ENCODE results near the gene TXNL4B.

The TXNL4B gene

DNA sequence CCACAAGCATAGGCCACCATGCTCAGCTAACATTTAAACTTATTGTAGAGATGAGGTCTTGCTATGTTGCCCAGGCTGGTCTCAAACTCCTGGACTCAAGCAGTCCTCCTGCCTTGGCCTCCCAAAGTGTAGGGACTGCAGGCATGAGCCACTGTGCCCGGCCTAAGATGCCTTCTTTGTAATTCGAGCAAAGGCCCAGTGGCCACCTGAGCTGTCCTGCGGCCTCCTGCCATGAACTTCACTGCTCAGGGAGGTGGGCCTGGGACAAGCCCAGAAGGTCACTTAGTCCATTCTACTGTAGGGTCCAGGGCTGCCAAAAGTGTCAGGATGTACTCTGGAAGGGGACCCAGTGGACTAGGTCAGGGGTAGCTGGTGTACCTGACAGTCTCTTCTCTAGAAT is 30.7 kb upstream of the TXNL4B start:
- no peak overlapping the region for H3K4me3 ChIP-seq (ENCODE audit: low read length)
- no peak for TF ChIP-seq ZNF274 (IDR thresholded peaks at IDR 0.05; ENCODE audit: low read depth, low read length)

- TF ChIP-seq ZNF274 (IDR thresholded peaks at IDR 0.05; ENCODE audit: low read depth, low read length), result no peak
- no peak overlapping the region for H3K4me3 ChIP-seq (ENCODE audit: low read length)
Observed at GRCh38 chr16:72123426-72123825, 30.0 kb upstream of the TXNL4B start.

DNA sequence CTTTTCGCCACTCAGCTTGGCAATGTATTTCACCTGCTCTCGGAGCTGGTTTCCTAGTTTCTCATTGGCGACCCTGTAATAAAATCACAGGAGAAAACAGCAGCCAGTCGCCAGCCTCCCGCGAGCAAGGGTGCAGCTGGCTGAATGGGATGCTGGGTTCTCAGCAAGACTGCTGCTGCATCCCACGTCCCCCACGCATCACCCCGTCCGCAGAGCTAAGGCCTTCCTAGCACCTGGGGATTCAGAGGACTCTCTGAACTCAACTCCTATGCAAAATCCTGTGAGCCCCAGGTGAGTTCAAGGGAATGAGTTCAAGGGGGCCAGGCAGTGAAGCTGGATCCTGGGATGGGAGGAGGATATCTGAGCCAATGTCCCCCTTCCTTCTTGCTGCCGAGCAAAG is 29.5 kb upstream of the TXNL4B start:
- H3K4me3 ChIP-seq (ENCODE audit: low read length), result no peak overlapping the region
- no peak for TF ChIP-seq ZNF274 (IDR thresholded peaks at IDR 0.05; ENCODE audit: low read depth, low read length)

DNA sequence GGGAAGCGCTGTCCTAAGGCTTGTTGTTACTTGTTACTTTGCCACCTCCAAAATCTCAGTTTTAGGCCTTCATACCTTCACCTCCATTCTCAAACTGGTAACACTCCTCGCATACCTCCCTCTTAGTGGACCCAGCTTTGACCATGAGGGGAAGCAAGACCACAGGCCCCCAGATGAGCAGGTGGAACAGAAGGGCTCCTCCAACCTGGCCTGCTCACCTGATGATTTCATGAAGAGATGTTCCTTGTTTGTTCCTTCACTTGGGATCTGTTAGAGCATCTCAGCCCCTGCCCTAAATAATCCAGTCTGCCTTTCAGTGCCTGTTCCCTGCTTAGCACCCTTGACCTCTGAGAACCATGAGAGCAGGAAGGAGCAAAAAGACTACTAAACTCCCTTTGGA is 28.9 kb upstream of the TXNL4B start:
- no peak overlapping the region for H3K4me3 ChIP-seq (ENCODE audit: low read length)
- TF ChIP-seq ZNF274 (IDR thresholded peaks at IDR 0.05; ENCODE audit: low read depth, low read length), result no peak

DNA sequence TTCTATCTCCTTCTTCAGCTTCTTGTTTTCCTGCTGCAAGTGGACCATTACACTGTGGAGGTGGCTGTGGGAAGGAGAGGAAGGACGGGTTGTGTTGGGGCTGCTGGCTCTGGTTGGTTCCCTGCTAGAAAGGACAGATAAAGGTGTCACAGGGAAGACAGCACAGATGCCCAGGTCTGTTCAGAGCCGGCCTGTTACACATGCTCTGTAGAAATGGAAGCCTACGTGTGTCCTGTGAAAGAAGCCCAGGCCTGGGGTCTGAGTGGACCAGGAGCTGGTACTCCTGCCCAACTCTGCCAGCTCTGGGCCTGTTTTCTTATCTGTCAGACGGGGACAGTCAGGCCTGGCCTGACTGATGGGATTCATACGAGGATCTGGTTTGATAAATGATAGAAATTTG is 26.6 kb upstream of the TXNL4B start:
- TF ChIP-seq ZNF274 (IDR thresholded peaks at IDR 0.05; ENCODE audit: low read depth, low read length), result no peak
- H3K4me3 ChIP-seq (ENCODE audit: low read length), result no peak overlapping the region

DNA sequence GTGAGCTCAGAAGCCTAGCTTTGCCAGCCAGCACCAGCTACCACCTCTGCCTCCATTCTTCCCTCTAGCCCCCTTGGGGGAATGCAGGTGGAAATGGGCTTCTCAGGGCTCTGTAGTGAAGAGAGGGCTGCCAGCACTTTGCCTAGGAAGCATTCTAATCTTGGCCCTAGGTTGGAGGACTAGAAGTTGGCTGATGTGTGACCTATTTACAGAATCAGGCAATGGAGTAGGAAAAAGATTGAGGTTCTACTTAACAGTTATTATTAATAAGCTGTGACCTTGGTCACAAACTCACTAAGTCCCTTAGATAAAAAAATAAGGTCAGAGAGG is 20.2 kb upstream of the TXNL4B start:
- H3K4me3 ChIP-seq (ENCODE audit: low read length), result no peak overlapping the region
- TF ChIP-seq ZNF274 (IDR thresholded peaks at IDR 0.05; ENCODE audit: low read depth, low read length), result no peak

DNA sequence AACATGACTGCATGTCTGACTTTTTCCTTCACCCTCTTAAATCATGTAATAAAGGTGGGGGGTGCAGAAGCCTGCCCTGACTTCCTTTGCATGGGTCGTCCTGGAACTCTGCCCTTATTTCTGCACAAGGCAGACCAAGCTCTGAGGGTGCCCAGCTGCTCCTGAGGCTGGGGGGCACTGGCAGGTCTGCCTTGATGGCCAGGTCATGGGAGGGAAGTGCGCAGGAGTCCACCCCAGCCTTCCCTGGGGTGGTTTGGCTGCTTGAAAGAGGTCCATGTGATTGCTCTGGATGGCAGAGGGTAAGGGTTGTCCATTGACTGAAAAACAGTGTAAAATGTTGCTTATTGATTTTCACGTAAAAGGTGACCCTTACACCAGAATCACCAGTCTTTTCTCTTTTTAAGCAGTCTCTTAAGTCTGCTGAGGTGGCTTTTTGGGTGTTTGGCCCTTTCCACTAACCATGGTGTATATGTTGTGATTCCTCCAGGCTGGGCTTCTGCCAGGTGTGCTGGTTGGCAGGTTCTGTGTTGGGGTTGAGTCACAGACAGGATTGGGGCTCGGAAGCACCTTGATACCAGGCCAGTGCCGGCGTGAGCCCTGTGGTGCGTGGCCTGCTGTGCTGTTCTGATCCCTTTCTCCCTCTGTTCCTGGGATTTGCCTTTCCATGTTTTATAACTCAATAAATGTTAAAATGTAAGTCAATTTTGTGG is 19.6 kb upstream of the TXNL4B start:
- H3K4me3 ChIP-seq (ENCODE audit: low read length), result no peak overlapping the region
- no peak for TF ChIP-seq ZNF274 (IDR thresholded peaks at IDR 0.05; ENCODE audit: low read depth, low read length)

GRCh38 chr16:72112452-72112792 is 19.0 kb upstream of the TXNL4B start:
- no peak for TF ChIP-seq ZNF274 (IDR thresholded peaks at IDR 0.05; ENCODE audit: low read depth, low read length)
- no peak overlapping the region for H3K4me3 ChIP-seq (ENCODE audit: low read length)

DNA sequence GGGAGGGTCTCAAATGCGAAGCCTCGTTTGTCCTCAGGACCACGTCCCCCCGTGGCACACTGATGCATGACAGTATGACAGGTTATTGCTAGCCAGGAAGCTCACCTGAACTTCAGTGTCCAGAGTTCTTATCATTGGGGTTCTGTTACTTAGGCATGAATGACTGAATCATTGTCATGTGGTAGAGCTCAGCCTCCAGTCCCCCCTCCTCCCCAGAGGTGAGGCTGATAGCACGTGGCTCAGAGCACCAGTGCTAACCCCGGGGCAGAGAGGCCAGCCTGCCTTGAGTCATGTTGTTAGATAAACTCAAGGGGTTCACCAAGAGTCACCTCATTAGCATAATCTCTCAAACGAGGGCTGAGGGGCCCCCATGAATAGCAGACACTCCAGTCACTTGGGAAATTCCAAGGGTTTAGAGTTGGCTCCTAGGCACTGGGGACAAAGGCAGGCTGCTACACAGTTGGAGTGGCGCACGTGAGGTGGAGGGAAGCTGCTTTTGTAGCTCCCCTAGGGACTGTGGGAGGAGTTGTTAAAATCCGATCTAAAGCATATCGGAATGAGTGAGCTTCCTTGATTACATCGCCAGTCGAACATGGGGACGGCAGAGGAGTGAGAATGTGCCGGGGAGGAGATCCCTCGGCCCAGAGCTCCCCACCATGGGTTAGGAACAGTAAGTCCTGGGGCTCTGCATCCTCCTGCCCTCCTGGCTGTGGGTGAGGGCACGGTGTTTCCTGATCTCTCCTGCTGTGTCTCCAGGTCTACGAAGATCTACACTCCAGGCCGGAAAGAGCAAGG is 18.4 kb upstream of the TXNL4B start:
- H3K4me3 ChIP-seq (ENCODE audit: low read length), result no peak overlapping the region
- TF ChIP-seq ZNF274 (IDR thresholded peaks at IDR 0.05; ENCODE audit: low read depth, low read length), result no peak

GRCh38 chr16:72110662-72111615 is 17.5 kb upstream of the TXNL4B start:
- no peak for TF ChIP-seq ZNF274 (IDR thresholded peaks at IDR 0.05; ENCODE audit: low read depth, low read length)
- H3K4me3 ChIP-seq (ENCODE audit: low read length), result no peak overlapping the region

GRCh38 chr16:72109966-72110530 is 16.6 kb upstream of the TXNL4B start:
- TF ChIP-seq ZNF274 (IDR thresholded peaks at IDR 0.05; ENCODE audit: low read depth, low read length), result no peak
- no peak overlapping the region for H3K4me3 ChIP-seq (ENCODE audit: low read length)

DNA sequence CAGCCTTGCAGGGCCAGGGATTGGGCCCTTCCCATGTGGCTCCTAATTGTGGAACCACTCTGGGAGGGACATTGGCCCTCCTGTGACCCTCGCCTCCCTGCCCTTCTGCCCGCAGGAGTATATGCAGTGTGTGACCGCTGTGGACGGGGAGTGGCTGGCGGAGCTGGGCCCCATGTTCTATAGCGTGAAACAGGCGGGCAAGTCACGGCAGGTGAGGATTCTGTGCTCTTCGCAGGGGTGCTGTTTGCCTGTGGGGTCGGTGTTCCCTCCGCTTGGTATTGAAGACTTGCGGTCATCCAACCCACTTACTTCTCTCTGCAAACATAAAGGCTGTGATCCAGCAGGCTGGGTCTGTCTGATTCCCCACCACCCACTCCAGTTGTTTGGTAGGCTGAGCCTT is 15.9 kb upstream of the TXNL4B start:
- H3K4me3 ChIP-seq (ENCODE audit: low read length), result no peak overlapping the region
- TF ChIP-seq ZNF274 (IDR thresholded peaks at IDR 0.05; ENCODE audit: low read depth, low read length), result no peak

- H3K4me3 ChIP-seq (ENCODE audit: low read length), result no peak overlapping the region
- TF ChIP-seq ZNF274 (IDR thresholded peaks at IDR 0.05; ENCODE audit: low read depth, low read length), result no peak
Observed at GRCh38 chr16:72108353-72109102, 15.1 kb upstream of the TXNL4B start.

- no peak overlapping the region for H3K4me3 ChIP-seq (ENCODE audit: low read length)
- no peak for TF ChIP-seq ZNF274 (IDR thresholded peaks at IDR 0.05; ENCODE audit: low read depth, low read length)
Observed at GRCh38 chr16:72107371-72107770, 14.0 kb upstream of the TXNL4B start.

Measured in GM08714 (cell line).